Measurements from ENCODE around the gene KIR3DL2.

DNA sequence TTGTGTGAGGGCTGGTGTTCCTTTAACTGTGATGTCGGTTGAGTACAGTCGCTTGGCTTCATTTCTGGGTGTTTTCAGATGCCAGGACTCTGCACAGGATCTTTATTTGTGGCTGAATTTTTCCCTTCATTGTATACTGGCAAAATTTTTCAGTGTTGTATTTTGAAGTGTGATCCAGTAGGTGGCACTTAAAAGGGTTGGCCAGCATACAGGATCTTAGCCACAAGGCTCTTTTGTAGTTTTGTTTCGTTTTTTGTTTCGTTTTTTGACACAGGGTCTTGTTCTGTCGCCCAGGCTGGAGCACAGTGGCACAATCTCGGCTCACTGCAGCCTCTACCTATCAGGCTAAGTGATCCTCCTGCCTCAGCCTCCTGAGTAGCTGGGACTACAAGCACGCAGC, 32.5 kb downstream of the KIR3DL2 start:
- TF ChIP-seq, protein P1, sequence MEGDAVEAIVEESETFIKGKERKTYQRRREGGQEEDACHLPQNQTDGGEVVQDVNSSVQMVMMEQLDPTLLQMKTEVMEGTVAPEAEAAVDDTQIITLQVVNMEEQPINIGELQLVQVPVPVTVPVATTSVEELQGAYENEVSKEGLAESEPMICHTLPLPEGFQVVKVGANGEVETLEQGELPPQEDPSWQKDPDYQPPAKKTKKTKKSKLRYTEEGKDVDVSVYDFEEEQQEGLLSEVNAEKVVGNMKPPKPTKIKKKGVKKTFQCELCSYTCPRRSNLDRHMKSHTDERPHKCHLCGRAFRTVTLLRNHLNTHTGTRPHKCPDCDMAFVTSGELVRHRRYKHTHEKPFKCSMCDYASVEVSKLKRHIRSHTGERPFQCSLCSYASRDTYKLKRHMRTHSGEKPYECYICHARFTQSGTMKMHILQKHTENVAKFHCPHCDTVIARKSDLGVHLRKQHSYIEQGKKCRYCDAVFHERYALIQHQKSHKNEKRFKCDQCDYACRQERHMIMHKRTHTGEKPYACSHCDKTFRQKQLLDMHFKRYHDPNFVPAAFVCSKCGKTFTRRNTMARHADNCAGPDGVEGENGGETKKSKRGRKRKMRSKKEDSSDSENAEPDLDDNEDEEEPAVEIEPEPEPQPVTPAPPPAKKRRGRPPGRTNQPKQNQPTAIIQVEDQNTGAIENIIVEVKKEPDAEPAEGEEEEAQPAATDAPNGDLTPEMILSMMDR (IDR thresholded peaks at IDR 0.05): no peak
- TF ChIP-seq POLR2A (IDR thresholded peaks at IDR 0.05): no peak

Measured in right lobe of liver (tissue), 4 donors.